Adrenal gland (tissue), 5 donors: ENCODE data around the gene DOK7.

Experiments used
- POLR2A ChIP-seq, 2 donors: fragments of 450-650 bp; IDR thresholded peaks; one replicate each; pipeline ENCODE4 v1.6.1; 2017; ENCODE audit warnings: antibody characterized with exemption in 2 of 2, mild to moderate bottlenecking in 2 of 2, moderate library complexity in 1 of 2
- TF ChIP-seq, protein P1 (sequence below), 6 experiments: fragments of 450-650 bp in 4 of 6; fragments of 200-600 bp in 2 of 6; sonication (generic) in 1 of 6; IDR thresholded peaks; 1 replicate in 5 of 6; 2 replicates in 1 of 6; pipeline versions ENCODE4 v1.5.1 to v1.8.0; 2016 to 2021; ENCODE audit warnings: antibody characterized with exemption in 6 of 6, mild to moderate bottlenecking in 2 of 6, moderate library complexity in 1 of 6
- donor health status: DM: no; HTN: no; CAD: no.

DNA sequence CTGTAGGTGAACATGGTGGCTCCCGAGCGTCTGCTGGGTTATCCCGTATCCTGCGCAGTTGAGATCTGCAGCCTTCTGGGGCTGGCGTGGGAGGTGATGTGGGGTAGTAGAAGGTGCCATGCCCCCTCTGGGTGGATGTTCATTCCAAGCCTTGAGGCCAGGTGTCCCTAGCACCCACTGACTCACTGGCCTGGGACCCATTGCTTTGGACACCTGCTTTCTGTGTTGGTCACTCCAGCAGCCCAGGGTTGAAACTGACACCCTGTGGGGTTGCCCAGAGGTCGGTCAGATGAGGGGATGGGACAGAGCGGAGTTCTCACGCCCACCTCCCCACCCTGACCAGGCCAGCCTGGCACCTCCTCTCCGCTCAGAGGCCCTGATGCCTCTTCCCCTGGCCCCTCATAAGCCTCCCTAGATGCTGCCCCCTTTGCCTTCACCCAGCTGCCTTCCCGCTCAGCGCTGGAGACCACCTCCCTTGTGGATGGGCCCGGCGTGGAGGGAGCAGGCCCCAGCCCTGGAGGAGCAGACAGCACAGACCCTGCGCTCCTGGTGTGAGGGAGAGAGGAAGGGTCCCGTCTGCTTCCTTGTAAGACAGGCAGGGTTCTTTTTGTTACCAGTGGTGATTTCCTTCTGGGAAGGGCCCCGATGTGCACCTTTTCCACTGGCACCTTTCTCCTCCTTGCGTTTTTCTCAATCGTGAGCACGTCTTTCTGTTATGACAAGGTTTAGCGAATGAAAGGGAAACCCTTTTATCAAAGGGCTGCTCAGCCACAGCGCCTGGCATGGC is 2.0 kb downstream of the DOK7 start:
- TF ChIP-seq, protein P1, sequence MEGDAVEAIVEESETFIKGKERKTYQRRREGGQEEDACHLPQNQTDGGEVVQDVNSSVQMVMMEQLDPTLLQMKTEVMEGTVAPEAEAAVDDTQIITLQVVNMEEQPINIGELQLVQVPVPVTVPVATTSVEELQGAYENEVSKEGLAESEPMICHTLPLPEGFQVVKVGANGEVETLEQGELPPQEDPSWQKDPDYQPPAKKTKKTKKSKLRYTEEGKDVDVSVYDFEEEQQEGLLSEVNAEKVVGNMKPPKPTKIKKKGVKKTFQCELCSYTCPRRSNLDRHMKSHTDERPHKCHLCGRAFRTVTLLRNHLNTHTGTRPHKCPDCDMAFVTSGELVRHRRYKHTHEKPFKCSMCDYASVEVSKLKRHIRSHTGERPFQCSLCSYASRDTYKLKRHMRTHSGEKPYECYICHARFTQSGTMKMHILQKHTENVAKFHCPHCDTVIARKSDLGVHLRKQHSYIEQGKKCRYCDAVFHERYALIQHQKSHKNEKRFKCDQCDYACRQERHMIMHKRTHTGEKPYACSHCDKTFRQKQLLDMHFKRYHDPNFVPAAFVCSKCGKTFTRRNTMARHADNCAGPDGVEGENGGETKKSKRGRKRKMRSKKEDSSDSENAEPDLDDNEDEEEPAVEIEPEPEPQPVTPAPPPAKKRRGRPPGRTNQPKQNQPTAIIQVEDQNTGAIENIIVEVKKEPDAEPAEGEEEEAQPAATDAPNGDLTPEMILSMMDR (IDR thresholded peaks at IDR 0.05) = no peak
- TF ChIP-seq POLR2A (IDR thresholded peaks at IDR 0.05) = no peak
